Naive thymus-derived CD8-positive, alpha-beta T cell (primary cell): ENCODE measurements around the gene COG8. TPM values are rescaled to one million over a fixed set of nuclear protein-coding genes. Genes with fewer than 3 reads are reported as not detected.
"Not testable (repeated sequence)": the region's sequence is repeated elsewhere in the genome, so short reads cannot be mapped to it uniquely, and the experiment has no call there.

Experiments
- ATAC-seq, 2 donors: fragments of 150-1000 bp; cut with Tn5 transposase in 1 of 2; sonication (Bioruptor Pico), chemical (Tn5 transposase) in 1 of 2; 1 replicate in 1 of 2; 2 replicates in 1 of 2; pipeline ENCODE4 v1.10.0; 2021; ENCODE audit warnings: mild to moderate bottlenecking in 2 of 2, moderate library complexity in 2 of 2
- POLR2A ChIA-PET: fragments of 350-600 bp; sonication (Branson Sonifier 250); formaldehyde crosslinking; loops from one replicate; lab custom pipeline; 2021; ENCODE audit warnings: antibody characterized with exemption; lab: Charles Lee
- DNase-seq, 10 donors: peaks; one replicate each; pipeline versions ENCODE4 v3.0.0 to v3.0.0-alpha.2; 2020 to 2022
- H3K27ac Mint-ChIP-seq, 10 donors: one replicate each; pipeline ENCODE4 v1.8.0; 2020 to 2022; ENCODE audit warnings: mild to moderate bottlenecking in 10 of 10, mixed read lengths in 10 of 10, moderate library complexity in 4 of 10, inconsistent platforms in 1 of 10
- H3K27me3 Mint-ChIP-seq, 5 donors: one replicate each; pipeline ENCODE4 v1.8.0; 2021 to 2022; ENCODE audit warnings: mixed read lengths in 5 of 5
- H3K36me3 Mint-ChIP-seq, 3 donors: one replicate each; pipeline ENCODE4 v1.8.0; 2020 to 2022; ENCODE audit warnings: mixed read lengths in 3 of 3, mild to moderate bottlenecking in 2 of 3, inconsistent platforms in 1 of 3
- H3K4me1 Mint-ChIP-seq, 4 donors: one replicate each; pipeline ENCODE4 v1.8.0; 2021 to 2022; ENCODE audit warnings: mixed read lengths in 4 of 4
- H3K4me3 Mint-ChIP-seq, 10 donors: one replicate each; pipeline ENCODE4 v1.8.0; 2020 to 2022; ENCODE audit warnings: mild to moderate bottlenecking in 10 of 10, mixed read lengths in 10 of 10, moderate library complexity in 6 of 10, inconsistent platforms in 1 of 10
- H3K9me3 Mint-ChIP-seq, 9 donors: one replicate each; pipeline ENCODE4 v1.8.0; 2020 to 2022; ENCODE audit warnings: mixed read lengths in 9 of 9, mild to moderate bottlenecking in 3 of 9, inconsistent platforms in 1 of 9, moderate library complexity in 1 of 9
- polyA plus RNA-seq, 3 donors: library from polyadenylated mRNA; unstranded; fragments of 300-500 nt; fragmentation: Illumina TruSeq; gene quantifications; one replicate each; pipeline ENCODE4 v1.2.3, GENCODE V29; 2021
- total RNA-seq, 8 experiments: library from RNA in 2 of 8; stranded (reverse) in 2 of 8; gene quantifications; one replicate each; pipeline ENCODE4 v1.2.3 and lab custom pipeline; 2021 to 2026

The COG8 gene
- total and polyA plus RNA-seq, 5 experiments from 2014 or later = 33.6 to 65.5 (median 42.0) TPM

DNA sequence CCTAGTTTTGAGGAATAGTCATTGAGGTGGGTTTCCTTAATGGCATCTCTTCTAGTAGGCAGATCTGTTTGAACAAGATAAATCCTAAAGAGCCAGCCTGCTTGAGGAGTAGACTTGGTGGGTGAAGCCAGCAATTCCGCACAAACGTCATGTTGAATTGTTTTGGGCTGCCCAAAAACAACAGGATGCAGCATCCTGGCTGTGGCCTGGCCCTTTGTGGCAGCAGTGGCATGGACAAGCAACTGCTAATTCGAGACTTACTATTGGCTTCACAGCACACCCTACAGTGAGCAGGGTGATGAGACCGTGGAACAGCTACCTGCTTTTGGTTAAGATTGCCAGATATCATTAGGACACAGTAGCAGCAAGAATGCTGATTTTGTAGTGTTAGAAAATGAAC is 37.5 kb downstream of the COG8 start:
- H3K4me1 Mint-ChIP-seq = no peaks in the 10 kb centered on the region
- peaks cover 0 to 21% (median 11%) of the 10 kb centered on the region in 3 donors for H3K36me3 Mint-ChIP-seq
- ATAC-seq (no peak), DNase-seq (no peak)
- no peaks in the 10 kb centered on the region for H3K9me3 Mint-ChIP-seq
- POLR2A ChIA-PET = no interaction called here
- H3K27me3 Mint-ChIP-seq = no peaks in the 10 kb centered on the region
- H3K27ac Mint-ChIP-seq = no peak overlapping the region
- H3K4me3 Mint-ChIP-seq = no peak overlapping the region

DNA sequence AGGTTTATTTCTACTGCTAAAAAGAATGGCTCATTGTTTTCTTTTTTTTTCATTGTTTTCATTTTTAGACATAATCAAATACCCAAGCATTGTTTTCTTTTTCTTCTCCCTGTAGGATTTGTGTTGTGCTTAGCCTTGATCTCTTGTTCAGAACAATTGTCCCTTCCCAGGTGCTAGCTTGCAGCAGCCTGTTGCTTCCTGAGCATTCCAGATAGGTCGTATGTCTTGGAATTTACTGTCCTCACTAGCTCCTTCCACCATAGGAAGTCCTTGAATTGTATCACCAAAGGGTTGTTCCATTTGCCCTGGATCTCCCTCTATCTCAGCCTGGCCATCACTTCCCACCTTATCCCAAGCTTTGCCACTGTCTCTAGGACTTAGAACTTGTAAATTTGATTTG is 38.2 kb downstream of the COG8 start:
- POLR2A ChIA-PET = no interaction called here
- ATAC-seq (no peak), DNase-seq (no peak)
- H3K9me3 Mint-ChIP-seq = no peaks in the 10 kb centered on the region
- no peaks in the 10 kb centered on the region for H3K27me3 Mint-ChIP-seq
- peaks cover 0 to 21% (median 11%) of the 10 kb centered on the region in 3 donors for H3K36me3 Mint-ChIP-seq
- H3K4me1 Mint-ChIP-seq = no peaks in the 10 kb centered on the region
- H3K4me3 Mint-ChIP-seq = no peak overlapping the region
- no peak overlapping the region for H3K27ac Mint-ChIP-seq

DNA sequence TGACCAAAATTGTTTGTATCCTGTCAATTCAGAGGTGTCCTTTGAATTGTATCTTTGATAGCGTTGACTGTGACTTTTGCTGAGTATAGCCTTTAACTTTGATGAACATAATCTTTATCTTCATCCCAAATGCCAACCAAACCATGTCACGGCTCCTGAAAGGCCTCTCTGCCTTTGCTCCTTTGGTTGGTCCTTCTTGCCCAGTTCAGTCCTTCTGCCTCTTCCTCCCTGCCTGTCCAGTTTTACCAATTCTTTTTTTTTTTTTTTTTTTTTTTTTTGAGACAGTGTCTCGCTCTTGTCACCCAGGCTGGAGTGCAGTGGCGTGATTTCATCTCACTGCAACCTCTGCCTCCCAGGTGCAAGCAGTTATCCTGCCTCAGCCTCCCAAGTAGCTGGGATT is 41.1 kb downstream of the COG8 start:
- no peak for ATAC-seq
- Mint-ChIP-seq H3K36me3 (peaks cover 0 to 21% (median 11%) of the 10 kb centered on the region in 3 donors), H3K4me3 (no peak overlapping the region), H3K9me3 (no peaks in the 10 kb centered on the region), H3K27me3 (no peaks in the 10 kb centered on the region), H3K27ac (no peak overlapping the region), H3K4me1 (no peaks in the 10 kb centered on the region)
- DNase-seq = no peak
- POLR2A ChIA-PET = no interaction called here

DNA sequence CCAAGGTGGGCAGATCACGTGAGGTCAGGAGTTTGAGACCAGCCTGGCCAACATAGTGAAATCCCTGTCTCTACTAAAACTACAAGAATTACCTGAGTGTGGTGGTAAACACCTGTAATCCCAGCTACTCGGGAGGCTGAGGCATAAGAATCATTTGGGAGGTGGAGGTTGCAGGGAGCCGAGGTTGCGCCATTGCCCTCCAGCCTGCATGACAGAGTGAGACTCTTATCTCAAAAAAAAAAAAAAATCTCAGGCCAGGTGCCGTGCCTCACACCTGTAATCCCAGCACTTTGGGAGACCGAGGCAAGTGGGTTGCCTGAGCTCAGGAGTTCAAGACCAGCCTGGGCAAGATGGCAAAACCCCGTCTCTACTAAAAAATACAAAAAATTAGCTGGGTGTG is 42.6 kb downstream of the COG8 start:
- H3K27ac Mint-ChIP-seq, ATAC-seq, H3K27me3 Mint-ChIP-seq, H3K9me3 Mint-ChIP-seq, H3K4me3 Mint-ChIP-seq, DNase-seq, H3K4me1 Mint-ChIP-seq: not testable (repeated sequence)
- POLR2A ChIA-PET = interaction anchor here (0.7 kb wide), 1 partner anchor 273 kb away, joined by 5 read pairs; no protein-coding TSS in a partner anchor
- peaks cover 0 to 21% (median 11%) of the 10 kb centered on the region in 3 donors for H3K36me3 Mint-ChIP-seq

DNA sequence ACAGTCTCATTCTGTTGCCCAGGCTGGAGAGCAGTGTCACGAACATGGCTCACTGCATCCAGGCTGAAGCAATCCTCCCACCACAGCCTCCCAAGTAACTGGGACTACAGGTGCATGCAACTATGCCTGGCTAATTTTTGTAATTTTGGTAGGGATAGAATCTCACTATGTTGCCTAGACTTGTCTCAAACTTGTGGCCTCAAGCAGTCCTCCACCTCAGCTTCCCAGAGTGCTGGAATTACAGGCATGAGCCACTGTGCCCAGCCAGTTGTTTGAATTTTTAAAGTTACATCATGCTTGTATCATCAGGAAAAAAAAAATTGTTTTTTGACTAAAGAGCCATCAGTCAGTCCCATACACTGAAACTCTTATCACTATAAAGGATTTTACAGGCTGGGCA is 45.3 kb downstream of the COG8 start:
- H3K4me1 Mint-ChIP-seq = no peaks in the 10 kb centered on the region
- H3K27ac Mint-ChIP-seq = no peak overlapping the region
- no peak overlapping the region for H3K4me3 Mint-ChIP-seq
- peaks cover 0 to 3% (median 3%) of the 10 kb centered on the region in 3 donors for H3K36me3 Mint-ChIP-seq
- DNase-seq (no peak), ATAC-seq (no peak)
- H3K9me3 Mint-ChIP-seq = no peaks in the 10 kb centered on the region
- H3K27me3 Mint-ChIP-seq = no peaks in the 10 kb centered on the region
- POLR2A ChIA-PET = interaction anchor here (0.7 kb wide), 1 partner anchor 776 kb away, joined by 3 read pairs; no protein-coding TSS in a partner anchor

- H3K4me1 Mint-ChIP-seq = no peaks in the 10 kb centered on the region
- no peaks in the 10 kb centered on the region for H3K27me3 Mint-ChIP-seq
- POLR2A ChIA-PET = no interaction called here
- H3K9me3 Mint-ChIP-seq = no peaks in the 10 kb centered on the region
- no peak overlapping the region for H3K4me3 Mint-ChIP-seq
- H3K36me3 Mint-ChIP-seq = peaks cover 0 to 8% (median 3%) of the 10 kb centered on the region in 3 donors
- no peak for ATAC-seq
- peak overlapping the region in 2 of 10 donors; percentile 43 to 58 for H3K27ac Mint-ChIP-seq
- DNase-seq = no peak
Observed at GRCh38 chr16:69293401-69293800, 46.0 kb downstream of the COG8 start.

GRCh38 chr16:69291657-69292056 is 47.7 kb downstream of the COG8 start:
- H3K4me1 Mint-ChIP-seq, H3K27ac Mint-ChIP-seq, DNase-seq, POLR2A ChIA-PET, H3K27me3 Mint-ChIP-seq, H3K36me3 Mint-ChIP-seq, ATAC-seq, H3K9me3 Mint-ChIP-seq, H3K4me3 Mint-ChIP-seq: not testable (repeated sequence)

DNA sequence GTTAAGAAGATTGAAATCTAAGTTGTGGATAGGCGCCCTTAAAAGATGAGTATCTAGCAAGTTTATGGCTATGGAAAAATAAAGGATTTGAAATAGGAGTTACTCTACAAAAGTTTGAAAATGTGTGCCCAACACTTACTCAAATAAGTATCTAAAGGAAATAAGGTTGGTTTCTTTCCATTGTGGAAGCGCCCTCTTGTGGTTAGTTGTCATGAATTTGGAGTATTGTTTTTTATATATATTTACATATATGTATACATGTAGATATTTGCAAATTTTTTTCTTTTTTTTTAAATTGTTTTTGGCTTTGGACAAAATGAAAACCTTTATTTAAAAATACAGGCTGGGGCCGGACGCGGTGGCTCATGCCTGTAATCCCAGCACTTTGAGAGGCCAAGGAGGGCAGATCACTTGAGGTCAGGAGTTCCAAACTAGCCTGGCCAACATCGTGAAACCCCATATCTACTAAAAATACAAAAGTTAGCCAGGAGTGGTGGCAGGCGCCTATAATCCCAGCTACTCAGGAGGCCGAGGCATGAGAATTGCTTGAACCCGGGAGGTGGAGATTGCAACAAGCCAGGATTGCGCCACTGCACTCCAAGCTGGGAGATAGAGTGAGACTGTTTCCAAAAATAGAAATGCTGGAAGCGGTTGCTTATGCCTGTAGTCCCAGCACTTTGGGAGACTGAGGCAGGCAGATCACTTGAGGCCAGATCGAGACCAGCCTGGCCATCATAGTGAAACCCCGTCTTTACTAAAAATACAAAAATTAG is 52.2 kb downstream of the COG8 start:
- H3K9me3 Mint-ChIP-seq = no peaks in the 10 kb centered on the region
- no peaks in the 10 kb centered on the region for H3K27me3 Mint-ChIP-seq
- POLR2A ChIA-PET = interaction anchor here (0.7 to 1.2 kb wide), 3 partner anchors 13 to 422 kb away, joined by 3 to 4 read pairs (median 3); no protein-coding TSS in a partner anchor
- no peak overlapping the region for H3K27ac Mint-ChIP-seq
- no peak overlapping the region for H3K4me3 Mint-ChIP-seq
- H3K36me3 Mint-ChIP-seq = peaks cover 0 to 29% (median 2%) of the 10 kb centered on the region in 3 donors
- peak in 9 of 10 donors; percentile 6 to 70 (median 49) for DNase-seq
- H3K4me1 Mint-ChIP-seq = peaks cover 0 to 3% (median under 1%) of the 10 kb centered on the region in 4 donors
- ATAC-seq = no peak

DNA sequence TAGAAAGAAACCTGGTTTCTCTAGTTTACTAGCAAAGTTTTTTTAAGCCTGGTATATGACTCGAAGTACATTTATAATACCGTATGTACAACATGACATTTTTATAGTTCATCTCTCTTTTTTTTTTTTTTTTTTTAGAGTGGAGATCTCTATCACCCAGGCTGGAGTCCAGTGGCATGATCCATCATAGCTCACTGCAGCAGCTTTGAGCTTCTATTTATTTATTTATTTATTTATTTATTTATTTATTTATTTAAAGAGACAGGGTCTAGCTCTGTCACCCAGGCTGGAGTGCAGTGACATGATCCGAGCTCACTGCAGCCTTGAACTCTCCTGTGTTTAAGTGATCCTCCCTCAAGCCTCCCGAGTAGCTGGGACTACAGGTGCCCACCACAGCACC is 54.1 kb downstream of the COG8 start:
- Mint-ChIP-seq H3K27me3 (no peaks in the 10 kb centered on the region), H3K4me1 (peaks cover 0 to 3% (median under 1%) of the 10 kb centered on the region in 4 donors), H3K9me3 (no peaks in the 10 kb centered on the region), H3K27ac (no peak overlapping the region), H3K36me3 (peaks cover 0 to 29% (median 2%) of the 10 kb centered on the region in 3 donors), H3K4me3 (no peak overlapping the region)
- POLR2A ChIA-PET = interaction anchor here (0.6 to 0.7 kb wide), 2 partner anchors 25 to 210 kb away, joined by 3 to 4 read pairs; no protein-coding TSS in a partner anchor
- no peak for ATAC-seq
- no peak for DNase-seq

DNA sequence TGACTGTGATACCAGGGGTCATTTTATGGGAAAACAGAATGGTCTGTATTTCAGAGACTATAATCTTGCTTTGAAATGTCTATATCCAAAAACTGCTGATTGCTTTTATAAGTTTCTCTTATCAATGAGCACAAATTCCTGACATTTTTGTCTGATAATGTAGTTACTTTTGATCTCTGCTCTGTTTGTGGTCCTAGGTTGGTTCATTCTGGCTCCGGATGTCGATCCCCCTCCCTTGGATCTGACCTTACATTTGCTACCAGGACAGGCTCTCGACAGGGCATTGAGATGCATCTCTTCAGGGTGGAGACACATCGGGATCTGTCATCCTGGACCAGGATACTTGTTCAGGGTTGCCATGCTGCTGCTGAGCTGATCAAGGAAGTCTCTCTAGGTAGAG is 55.5 kb downstream of the COG8 start:
- H3K4me1 Mint-ChIP-seq = peaks cover 0 to 3% (median under 1%) of the 10 kb centered on the region in 4 donors
- no peak overlapping the region for H3K4me3 Mint-ChIP-seq
- H3K27ac Mint-ChIP-seq = peak overlapping the region in 1 of 10 donors; percentile 26
- peaks cover 0 to 25% (median 2%) of the 10 kb centered on the region in 3 donors for H3K36me3 Mint-ChIP-seq
- no peaks in the 10 kb centered on the region for H3K9me3 Mint-ChIP-seq
- no peaks in the 10 kb centered on the region for H3K27me3 Mint-ChIP-seq
- DNase-seq (no peak), ATAC-seq (no peak)
- POLR2A ChIA-PET = no interaction called here

DNA sequence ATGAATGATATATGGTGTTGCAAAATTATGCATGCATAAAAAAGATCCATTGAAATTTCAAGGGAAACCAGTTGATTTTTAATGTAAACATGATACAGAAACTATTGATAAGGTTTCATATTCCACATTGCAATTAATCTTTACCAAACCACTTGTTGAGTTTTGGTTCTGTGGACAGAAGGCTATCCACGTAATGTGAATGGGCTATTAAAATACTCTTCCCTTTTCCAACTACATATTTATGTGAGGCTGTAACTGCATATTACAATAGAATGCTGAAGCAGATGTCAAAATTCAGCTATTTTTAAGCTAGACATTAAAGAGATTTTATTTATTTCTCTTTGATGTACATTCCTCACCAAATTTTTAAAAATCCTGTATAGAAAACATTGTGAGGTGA is 62.0 kb downstream of the COG8 start:
- peaks cover 0 to 7% (median 0%) of the 10 kb centered on the region in 3 donors for H3K36me3 Mint-ChIP-seq
- no peaks in the 10 kb centered on the region for H3K27me3 Mint-ChIP-seq
- DNase-seq (no peak), ATAC-seq (no peak)
- no peak overlapping the region for H3K4me3 Mint-ChIP-seq
- peaks cover 0 to 2% (median 0%) of the 10 kb centered on the region in 4 donors for H3K4me1 Mint-ChIP-seq
- POLR2A ChIA-PET = no interaction called here
- H3K27ac Mint-ChIP-seq = no peak overlapping the region
- H3K9me3 Mint-ChIP-seq = no peaks in the 10 kb centered on the region
